ACC112 (cell line): ENCODE data around the gene LCN10.
"Not testable (repeated sequence)": the region's sequence is repeated elsewhere in the genome, so short reads cannot be mapped to it uniquely, and the experiment has no call there.

Experiments
- H2AFZ ChIP-seq: fragments of 200-600 bp; sonication (generic); one replicate; pipeline ENCODE4 v1.6.0; 2017; ENCODE audit warnings: antibody characterized with exemption, low read length; ENCODE audit not compliant: unreplicated experiment
- H3K27ac ChIP-seq: fragments of 200-600 bp; sonication (generic); 2 replicates; pipeline ENCODE4 v1.5.1; 2014; ENCODE audit warnings: low read depth, mild to moderate bottlenecking, antibody characterized with exemption, low read length, moderate library complexity
- H3K27me3 ChIP-seq: fragments of 200-600 bp; sonication (generic); 2 replicates; pipeline ENCODE4 v1.6.1; 2014; ENCODE audit warnings: mild to moderate bottlenecking, antibody characterized with exemption, low read length, moderate library complexity, mixed read lengths; ENCODE audit not compliant: insufficient read depth
- H3K36me3 ChIP-seq: fragments of 200-600 bp; sonication (generic); 2 replicates; pipeline ENCODE4 v1.6.1; 2016; ENCODE audit warnings: mild to moderate bottlenecking, antibody characterized with exemption, low read length, moderate library complexity, mixed read lengths; ENCODE audit not compliant: insufficient read depth
- H3K4me1 ChIP-seq: fragments of 200-600 bp; sonication (generic); one replicate; pipeline ENCODE4 v1.6.1; 2016; ENCODE audit warnings: low read length, mixed read lengths; ENCODE audit not compliant: insufficient read depth, unreplicated experiment, control insufficient read depth
- H3K4me3 ChIP-seq: fragments of 200-600 bp; sonication (generic); 2 replicates; pipeline ENCODE4 v1.5.1; 2014; ENCODE audit warnings: mild to moderate bottlenecking, low read depth, low read length
- H3K79me2 ChIP-seq: fragments of 200-600 bp; sonication (generic); one replicate; pipeline ENCODE4 v1.6.0; 2016; ENCODE audit warnings: low read length; ENCODE audit not compliant: control insufficient read depth, unreplicated experiment, insufficient read depth

The LCN10 gene

GRCh38 chr9:136742591-136743391 is at the start of gene LCN10:
Gene LCN10, minus strand, starts transcription at chr9:136742940. Its CDS starts 37 bp downstream, at chr9:136742903.
- no peak within 1 kb of the TSS for H3K4me3 ChIP-seq
- no peaks in the 10 kb centered on the region for H3K36me3 ChIP-seq
- no peaks in the 10 kb centered on the region for H3K79me2 ChIP-seq
- H2AFZ ChIP-seq: no peak within 1 kb of the TSS
- H3K4me1 ChIP-seq: peaks cover 9% of the 10 kb centered on the region
- H3K27ac ChIP-seq: no peak within 1 kb of the TSS
- peaks cover 30% of the 10 kb centered on the region for H3K27me3 ChIP-seq

DNA sequence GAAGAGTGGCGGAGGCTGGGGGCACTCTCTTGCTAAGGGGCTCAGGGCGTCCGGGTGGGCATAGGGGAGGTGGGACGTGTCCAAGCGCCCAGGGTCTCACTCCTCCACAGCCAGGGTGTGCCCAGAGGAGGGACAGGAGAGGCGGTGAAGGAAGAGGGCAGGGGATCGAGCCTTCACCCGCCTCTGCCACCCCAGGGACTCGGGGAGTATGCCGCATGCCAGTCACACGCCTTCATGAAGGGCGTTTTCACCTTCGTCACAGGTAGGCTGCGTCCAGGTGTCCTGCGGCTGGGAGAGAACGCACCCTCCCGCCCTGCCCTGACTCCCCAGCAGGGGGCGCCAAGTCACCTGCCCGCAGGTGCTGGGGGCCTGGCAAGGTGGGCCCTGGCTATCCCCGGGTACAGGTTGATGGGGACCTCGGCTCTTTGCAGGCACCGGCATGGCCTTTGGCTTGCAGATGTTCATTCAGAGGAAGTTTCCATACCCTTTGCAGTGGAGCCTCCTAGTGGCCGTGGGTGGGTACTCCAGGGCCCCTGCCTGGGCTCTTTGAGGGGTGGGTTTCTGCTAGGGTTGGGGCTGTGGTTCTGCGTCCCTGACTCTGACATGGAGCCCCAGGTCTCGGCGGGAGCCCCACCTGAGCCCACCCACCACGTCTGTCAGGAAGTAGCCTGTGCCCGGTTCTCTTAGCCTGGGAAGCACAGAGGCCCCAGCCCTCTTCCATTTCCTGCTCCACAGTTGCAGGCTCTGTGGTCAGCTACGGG is 49.0 kb upstream of the LCN10 start:
- Histone ChIP-seq H3K36me3 (no peaks in the 10 kb centered on the region), H3K4me1 (peaks cover 13% of the 10 kb centered on the region), H2AFZ (peak overlapping the region; percentile 5), H3K4me3 (peak overlapping the region; percentile 83), H3K79me2 (peaks cover 11% of the 10 kb centered on the region), H3K27ac (peak overlapping the region; percentile 44), H3K27me3 (no peaks in the 10 kb centered on the region)

- no peaks in the 10 kb centered on the region for H3K27me3 ChIP-seq
- peak within 1 kb of the TSS; percentile 44 for H3K27ac ChIP-seq
- H2AFZ ChIP-seq: peak within 1 kb of the TSS; percentile 44
- peak within 1 kb of the TSS; percentile 83 for H3K4me3 ChIP-seq
- H3K4me1 ChIP-seq: peaks cover 13% of the 10 kb centered on the region
- no peaks in the 10 kb centered on the region for H3K36me3 ChIP-seq
- H3K79me2 ChIP-seq: peaks cover 11% of the 10 kb centered on the region
Measured at GRCh38 chr9:136790640-136791515, 48.1 kb upstream of the LCN10 start, which contains the start of gene TMEM141. Gene TMEM141, plus strand, starts transcription at chr9:136791344. Its CDS starts 27 bp downstream, at chr9:136791371.

DNA sequence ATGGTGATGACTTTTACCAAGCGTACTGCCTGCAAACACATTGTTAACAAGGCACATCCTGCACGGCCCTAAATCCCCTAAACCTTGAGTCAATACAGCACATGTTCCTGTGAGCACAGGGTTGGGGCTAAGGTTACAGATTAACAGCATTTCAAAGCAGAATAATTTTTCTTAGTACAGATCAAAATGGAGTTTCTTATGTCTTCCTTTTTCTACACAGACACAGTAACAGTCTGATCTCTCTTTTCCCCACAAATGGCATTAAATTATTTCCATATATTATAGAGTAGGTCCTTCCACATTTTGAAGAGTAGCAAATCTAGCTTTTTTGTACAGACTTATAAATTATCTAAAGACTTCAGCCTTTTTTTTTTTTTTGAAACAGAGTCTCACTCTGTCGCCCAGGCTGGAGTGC is 46.8 kb upstream of the LCN10 start:
- peaks cover 11% of the 10 kb centered on the region for H3K79me2 ChIP-seq
- no peaks in the 10 kb centered on the region for H3K36me3 ChIP-seq
- H3K27ac ChIP-seq: no peak overlapping the region
- no peaks in the 10 kb centered on the region for H3K27me3 ChIP-seq
- peaks cover 13% of the 10 kb centered on the region for H3K4me1 ChIP-seq
- no peak overlapping the region for H3K4me3 ChIP-seq
- no peak overlapping the region for H2AFZ ChIP-seq

- not testable (repeated sequence) for H3K27ac ChIP-seq, H3K27me3 ChIP-seq, H3K36me3 ChIP-seq, H2AFZ ChIP-seq
- H3K79me2 ChIP-seq: peaks cover 11% of the 10 kb centered on the region
- H3K4me1 ChIP-seq: peaks cover 13% of the 10 kb centered on the region
- peak overlapping the region; percentile 70; the same call in 1 of the 2 replicates for H3K4me3 ChIP-seq
Measured at GRCh38 chr9:136788644-136789522, 46.1 kb upstream of the LCN10 start.

GRCh38 chr9:136787690-136788400 is 45.1 kb upstream of the LCN10 start:
- no peak overlapping the region for H3K27ac ChIP-seq
- H3K4me3 ChIP-seq: peak overlapping the region; percentile 70
- peaks cover 13% of the 10 kb centered on the region for H3K4me1 ChIP-seq

DNA sequence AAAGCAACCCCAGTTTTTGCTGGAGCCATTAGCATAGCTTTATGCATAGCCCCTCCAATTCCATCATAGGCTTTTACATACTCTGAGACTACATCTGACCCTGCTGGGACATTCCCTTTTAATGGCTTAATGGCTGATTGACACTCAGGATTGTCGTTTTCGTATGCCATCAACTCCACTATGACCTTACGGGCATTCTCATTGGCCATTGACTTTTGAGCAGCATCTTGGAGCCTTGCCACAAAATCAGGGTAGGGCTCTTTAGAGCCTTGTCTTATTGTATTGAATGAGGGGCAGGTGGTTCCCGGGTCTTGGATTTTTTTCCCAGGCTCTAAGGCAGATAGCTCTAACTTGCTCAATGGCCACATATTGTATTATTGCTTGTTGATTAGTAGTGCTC is 44.2 kb upstream of the LCN10 start:
- H3K27ac ChIP-seq, H3K4me3 ChIP-seq, H2AFZ ChIP-seq, H3K36me3 ChIP-seq, H3K27me3 ChIP-seq, H3K79me2 ChIP-seq: not testable (repeated sequence)
- H3K4me1 ChIP-seq: peaks cover 10% of the 10 kb centered on the region

More at GRCh38 chr9:136787690-136788400, 45.1 kb upstream of the LCN10 start:
- Histone ChIP-seq H2AFZ (peak overlapping the region; percentile 87), H3K27me3 (no peaks in the 10 kb centered on the region), H3K79me2 (peaks cover 9% of the 10 kb centered on the region), H3K36me3 (no peaks in the 10 kb centered on the region)

- Histone ChIP-seq H2AFZ (no peak overlapping the region), H3K27ac (no peak overlapping the region), H3K4me1 (peaks cover 9% of the 10 kb centered on the region), H3K4me3 (no peak overlapping the region), H3K27me3 (no peaks in the 10 kb centered on the region), H3K79me2 (no peaks in the 10 kb centered on the region), H3K36me3 (no peaks in the 10 kb centered on the region)
Measured at GRCh38 chr9:136786451-136786850, 43.7 kb upstream of the LCN10 start.

DNA sequence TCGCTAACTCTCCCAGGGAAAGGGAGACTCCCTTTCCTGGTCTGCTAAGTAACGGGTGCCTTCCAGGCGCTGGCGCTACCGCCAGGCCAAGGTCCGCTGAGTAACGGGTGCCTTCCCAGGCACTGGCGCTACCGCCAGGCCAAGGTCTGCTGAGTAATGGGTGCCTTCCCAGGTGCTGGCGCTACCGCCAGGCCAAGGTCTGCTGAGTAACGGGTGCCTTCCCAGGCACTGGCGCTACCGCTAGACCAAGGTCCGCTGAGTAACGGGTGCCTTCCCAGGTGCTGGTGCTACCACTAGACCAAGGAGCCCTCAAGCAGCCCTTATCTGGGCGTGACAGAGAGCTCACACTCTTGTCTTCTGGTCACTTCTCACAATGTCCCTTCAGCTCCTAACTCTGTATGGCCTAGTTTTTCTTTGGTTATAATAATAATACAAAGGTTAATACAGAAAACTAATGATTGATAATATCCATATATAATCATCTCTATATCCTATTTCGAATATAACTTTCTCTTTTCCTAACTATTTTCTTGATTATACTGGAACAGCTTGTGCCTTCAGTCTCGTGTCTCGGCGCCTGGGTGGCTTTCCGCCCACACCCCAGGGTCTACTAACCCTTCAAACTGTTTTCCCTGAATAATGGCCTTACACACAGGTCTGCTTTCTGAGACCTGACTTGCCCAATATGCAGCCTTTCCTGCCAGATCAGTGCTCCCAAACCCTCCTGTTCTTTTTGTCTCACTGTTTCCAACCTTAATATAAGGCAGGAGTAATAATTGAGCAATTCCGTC is 43.0 kb upstream of the LCN10 start:
- H3K27me3 ChIP-seq, H3K4me1 ChIP-seq, H3K27ac ChIP-seq, H3K4me3 ChIP-seq, H3K36me3 ChIP-seq, H3K79me2 ChIP-seq, H2AFZ ChIP-seq: not testable (repeated sequence)
